CD4-positive, alpha-beta T cell treated with Interferon gamma for 1 hour (primary cell): Measurements from ENCODE around the gene HYDIN.
"Not testable (repeated sequence)": the region's sequence is repeated elsewhere in the genome, so short reads cannot be mapped to it uniquely, and the experiment has no call there.

ENCODE experiments used
- DNase-seq: peaks from one replicate; pipeline ENCODE4 v3.0.0-alpha.2; 2020

The HYDIN gene

GRCh38 chr16:70987019-70987715 lies 243.4 kb downstream of the HYDIN start:
- not testable (repeated sequence) for DNase-seq

GRCh38 chr16:70984675-70985074 lies 245.8 kb downstream of the HYDIN start:
- not testable (repeated sequence) for DNase-seq

GRCh38 chr16:70968332-70968731 lies 262.2 kb downstream of the HYDIN start:
- DNase-seq, result not testable (repeated sequence)

- not testable (repeated sequence) for DNase-seq
These were observed 270.4 kb downstream of the HYDIN start for GRCh38 chr16:70960169-70960568.

GRCh38 chr16:70954922-70955321 lies 275.6 kb downstream of the HYDIN start:
- not testable (repeated sequence) for DNase-seq

GRCh38 chr16:70953824-70954223 lies 276.7 kb downstream of the HYDIN start:
- DNase-seq, result not testable (repeated sequence)

- DNase-seq, result not testable (repeated sequence)
These were observed 287.0 kb downstream of the HYDIN start for GRCh38 chr16:70943551-70943950.

- not testable (repeated sequence) for DNase-seq
These were observed 290.7 kb downstream of the HYDIN start for GRCh38 chr16:70939690-70940359.

- not testable (repeated sequence) for DNase-seq
These were observed 293.6 kb downstream of the HYDIN start for GRCh38 chr16:70936781-70937525.

- DNase-seq, result not testable (repeated sequence)
These were observed 295.2 kb downstream of the HYDIN start for GRCh38 chr16:70935325-70935724.

GRCh38 chr16:70933746-70934145 lies 296.8 kb downstream of the HYDIN start:
- DNase-seq, result not testable (repeated sequence)

- not testable (repeated sequence) for DNase-seq
These were observed 299.8 kb downstream of the HYDIN start for GRCh38 chr16:70930757-70931156.

- DNase-seq, result not testable (repeated sequence)
These were observed 308.4 kb downstream of the HYDIN start for GRCh38 chr16:70922164-70922563.

GRCh38 chr16:70920661-70921060 lies 309.9 kb downstream of the HYDIN start:
- not testable (repeated sequence) for DNase-seq

- DNase-seq, result not testable (repeated sequence)
These were observed 342.3 kb downstream of the HYDIN start for GRCh38 chr16:70888208-70888607.

- not testable (repeated sequence) for DNase-seq
These were observed 345.9 kb downstream of the HYDIN start for GRCh38 chr16:70884652-70885051.

- not testable (repeated sequence) for DNase-seq
These were observed 348.2 kb downstream of the HYDIN start for GRCh38 chr16:70882311-70882710.

GRCh38 chr16:70877895-70878294 lies 352.6 kb downstream of the HYDIN start:
- DNase-seq, result not testable (repeated sequence)

GRCh38 chr16:70876442-70876841 lies 354.1 kb downstream of the HYDIN start:
- DNase-seq, result not testable (repeated sequence)

GRCh38 chr16:70864698-70865097 lies 365.8 kb downstream of the HYDIN start:
- not testable (repeated sequence) for DNase-seq

- DNase-seq, result not testable (repeated sequence)
These were observed 368.5 kb downstream of the HYDIN start for GRCh38 chr16:70861996-70862395.

GRCh38 chr16:70851299-70851698 lies 379.2 kb downstream of the HYDIN start:
- not testable (repeated sequence) for DNase-seq

- DNase-seq, result not testable (repeated sequence)
These were observed 406.9 kb downstream of the HYDIN start for GRCh38 chr16:70823498-70824118.
